Measurements from ENCODE around the gene RABAC1.

GRCh38 chr19:41936961-41937360, 22.2 kb downstream of the RABAC1 start:
- TF ChIP-seq REST (IDR thresholded peaks at IDR 0.05; ENCODE audit: insufficient read depth in 1 of 2, low read depth in 2 of 2, low read length in 2 of 2) (no peak), TAF1 (IDR thresholded peaks at IDR 0.05; ENCODE audit: borderline replicate concordance, insufficient read depth, low read length) (no peak), POLR2AphosphoS5 (IDR thresholded peaks at IDR 0.05; ENCODE audit: low read depth, low read length) (no peak), SIN3A (IDR thresholded peaks at IDR 0.05; ENCODE audit: borderline replicate concordance, insufficient read depth, low read length) (no peak)
